HG03060 (cell line): Measurements from ENCODE around the gene ERN2.

Experiments used
- ATAC-seq: cut with Tn5 transposase; IDR thresholded peaks from one replicate; pipeline ENCODE4 v1.9.1; 2021; ENCODE audit warnings: low read depth, moderate number of reproducible peaks; ENCODE audit not compliant: unreplicated experiment

ERN2 gene

GRCh38 chr16:23690771-23691482 lies 22.1 kb downstream of the ERN2 start:
- ATAC-seq = no peak

GRCh38 chr16:23689442-23690187 lies 23.4 kb downstream of the ERN2 start:
- no peak for ATAC-seq

DNA sequence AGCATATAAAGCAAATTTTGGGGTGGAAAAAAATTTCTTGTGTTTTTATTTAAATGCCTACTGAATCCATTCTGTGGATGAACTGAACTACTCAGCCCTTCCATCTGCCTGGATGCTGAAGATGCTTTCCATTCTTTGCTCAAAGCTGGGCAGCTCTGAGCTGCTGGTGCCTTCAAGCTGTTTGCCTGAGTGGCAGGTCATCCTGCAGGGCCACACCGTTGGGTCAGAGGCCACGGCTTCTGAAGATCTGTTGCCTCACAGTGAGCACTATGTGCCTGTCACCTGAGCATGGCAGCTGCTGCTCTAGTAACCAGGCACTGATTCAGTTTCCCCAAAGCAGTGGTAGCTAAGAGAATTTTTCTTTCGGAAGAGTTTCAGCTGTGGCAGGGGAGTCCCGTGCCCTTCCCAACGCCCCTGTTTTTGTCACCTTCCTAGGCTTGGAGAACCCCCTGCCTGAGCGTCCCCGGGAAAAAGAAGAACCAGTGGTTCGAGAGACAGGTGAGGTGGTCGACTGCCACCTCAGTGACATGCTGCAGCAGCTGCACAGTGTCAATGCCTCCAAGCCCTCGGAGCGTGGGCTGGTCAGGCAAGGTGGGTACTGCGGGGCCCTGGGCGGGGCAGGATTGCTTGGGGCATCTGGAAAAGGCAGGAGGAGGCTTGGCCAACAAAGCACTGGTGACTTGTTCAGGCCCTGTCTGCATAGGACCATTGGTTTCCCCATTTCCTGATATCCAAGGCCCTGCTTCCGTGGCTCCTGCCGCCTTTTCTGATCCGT lies 25.8 kb downstream of the ERN2 start:
- ATAC-seq = no peak

DNA sequence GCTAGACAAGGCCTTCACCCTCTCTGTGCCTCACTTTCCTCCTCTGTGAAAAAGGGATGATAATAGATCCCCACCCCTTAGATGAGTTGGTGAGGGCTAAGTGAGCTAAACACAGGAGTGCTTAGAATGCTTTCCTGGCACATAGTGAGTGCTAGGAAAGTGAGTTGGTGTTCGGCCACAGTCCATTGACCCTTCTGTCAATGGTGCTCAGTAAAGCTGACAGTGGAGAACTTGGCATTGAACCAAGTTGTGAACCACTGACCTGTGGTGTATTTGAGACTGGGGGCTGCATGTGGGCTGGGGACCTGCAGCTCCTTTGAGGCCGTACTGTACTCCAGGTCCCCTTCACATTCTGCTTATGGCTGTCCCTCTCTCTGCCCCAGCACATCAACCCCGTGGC lies 29.5 kb downstream of the ERN2 start:
- ATAC-seq = no peak

DNA sequence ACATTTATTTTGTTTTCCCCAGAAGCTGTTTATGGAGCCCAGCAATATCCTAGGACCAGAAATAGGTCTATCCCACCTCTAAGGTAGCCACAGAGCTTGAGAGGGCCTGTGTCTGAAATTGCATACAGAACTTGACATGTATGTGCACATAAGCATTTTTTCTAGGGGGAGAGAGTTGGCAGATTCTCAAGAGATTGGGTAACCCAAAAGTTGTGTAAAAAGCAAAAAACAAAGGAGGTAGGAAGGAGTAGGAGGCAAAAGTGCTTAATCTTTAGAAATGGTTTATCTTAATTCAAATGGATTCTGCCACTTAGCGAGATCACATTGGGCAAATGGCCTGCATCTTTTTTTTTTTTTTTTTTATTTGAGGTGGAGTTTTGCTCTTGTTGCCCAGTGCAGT lies 30.8 kb downstream of the ERN2 start:
- ATAC-seq = no peak

- ATAC-seq = no peak
These were observed 33.1 kb downstream of the ERN2 start for GRCh38 chr16:23679986-23680336.

DNA sequence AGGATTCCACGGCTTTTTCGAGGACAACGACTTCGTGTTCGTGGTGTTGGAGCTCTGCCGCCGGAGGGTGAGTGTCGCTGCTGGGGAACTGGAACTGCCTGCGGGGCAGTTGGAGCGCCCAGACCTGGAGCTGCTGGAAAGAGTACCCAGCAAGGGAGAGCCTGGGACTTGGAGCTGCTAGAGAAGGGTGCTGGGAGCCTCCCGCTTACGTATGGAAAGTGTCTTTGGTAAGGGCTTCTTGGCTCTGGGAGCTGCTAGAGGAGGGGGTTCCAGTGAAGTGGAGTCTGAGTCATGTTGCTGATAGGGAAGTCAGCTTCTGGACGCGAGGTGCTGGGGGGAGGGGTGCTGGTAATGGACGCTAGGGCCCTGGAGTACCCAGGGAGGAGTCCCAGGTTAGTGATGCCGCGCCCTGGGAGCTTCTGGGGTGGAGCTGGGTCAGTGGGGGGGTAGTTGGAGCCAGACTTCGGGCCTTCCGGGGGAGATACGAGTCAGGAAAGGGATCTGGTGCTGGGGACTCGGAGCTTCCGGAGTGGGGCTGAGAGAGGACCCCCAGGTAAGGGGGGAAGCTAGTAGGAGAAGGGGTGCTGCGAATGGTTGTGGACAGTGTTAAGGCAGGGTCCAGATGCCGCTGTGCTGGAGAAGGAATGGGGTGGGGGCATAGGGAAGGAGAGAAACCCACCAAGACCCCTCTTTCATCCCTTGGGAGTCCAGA lies 33.6 kb downstream of the ERN2 start:
- no peak for ATAC-seq

DNA sequence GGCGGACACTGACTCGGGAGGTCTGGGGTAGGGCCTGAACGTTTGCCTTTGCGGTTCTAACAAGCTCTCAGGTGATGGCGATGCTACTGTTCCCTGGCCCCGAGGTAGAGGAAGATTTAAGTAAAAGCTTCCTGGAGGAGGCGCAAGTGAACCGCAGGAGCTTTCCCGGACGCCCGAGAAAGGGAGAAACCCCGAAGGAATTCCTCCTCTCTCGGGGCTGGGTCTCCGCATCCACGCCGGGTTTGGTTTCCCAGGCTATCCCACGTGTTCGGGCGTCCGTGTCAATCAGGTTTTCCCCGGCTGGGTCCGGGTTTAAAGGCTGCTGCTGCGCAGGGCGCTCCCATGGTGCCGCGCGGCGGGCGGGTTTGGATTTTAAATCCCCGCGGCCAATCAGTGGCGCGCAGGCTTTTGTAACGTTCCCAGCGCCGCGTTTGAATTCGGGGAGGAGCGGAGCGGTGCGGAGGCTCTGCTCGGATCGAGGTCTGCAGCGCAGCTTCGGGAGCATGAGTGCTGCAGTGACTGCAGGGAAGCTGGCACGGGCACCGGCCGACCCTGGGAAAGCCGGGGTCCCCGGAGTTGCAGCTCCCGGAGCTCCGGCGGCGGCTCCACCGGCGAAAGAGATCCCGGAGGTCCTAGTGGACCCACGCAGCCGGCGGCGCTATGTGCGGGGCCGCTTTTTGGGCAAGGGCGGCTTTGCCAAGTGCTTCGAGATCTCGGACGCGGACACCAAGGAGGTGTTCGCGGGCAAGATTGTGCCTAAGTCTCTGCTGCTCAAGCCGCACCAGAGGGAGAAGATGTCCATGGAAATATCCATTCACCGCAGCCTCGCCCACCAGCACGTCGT lies 34.4 kb downstream of the ERN2 start, which contains the start of gene PLK1:
Gene PLK1, plus strand, starts transcription at position 460 of the 844 bp plus-strand sequence. Its CDS starts 44 bp downstream, at position 504.
- ATAC-seq = no peak

- ATAC-seq = no peak
These were observed 36.0 kb downstream of the ERN2 start for GRCh38 chr16:23676924-23677480.

DNA sequence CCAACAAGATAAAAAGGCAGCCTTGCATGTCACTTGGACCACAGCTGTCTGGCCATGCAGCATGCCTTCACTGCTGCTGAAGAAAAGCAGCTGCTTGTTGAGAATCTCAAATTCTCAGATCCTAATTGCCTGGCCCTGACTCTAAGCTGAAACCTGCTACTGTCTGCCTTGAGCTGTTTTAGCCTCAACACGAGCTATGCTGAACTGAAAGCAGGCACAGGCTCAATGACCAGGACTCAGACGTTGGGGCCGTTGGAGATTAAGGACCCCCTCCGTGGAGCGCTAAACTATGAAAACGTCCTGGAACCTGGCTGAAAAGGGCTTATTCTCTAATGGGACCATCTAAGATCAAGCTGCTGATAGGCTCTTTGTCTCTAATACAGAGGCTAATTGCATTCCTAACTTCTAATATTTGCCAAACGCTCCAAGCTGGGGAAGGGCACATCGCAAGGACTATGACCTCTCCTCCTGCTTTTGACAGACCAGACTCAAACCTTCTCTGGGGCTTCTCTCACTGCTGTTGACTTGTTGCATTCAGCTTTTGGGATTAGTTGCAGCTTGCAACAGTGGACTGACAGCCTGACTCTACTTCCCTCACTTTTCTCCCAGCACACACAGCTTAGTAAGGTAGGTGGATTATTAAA lies 38.9 kb downstream of the ERN2 start:
- no peak for ATAC-seq

DNA sequence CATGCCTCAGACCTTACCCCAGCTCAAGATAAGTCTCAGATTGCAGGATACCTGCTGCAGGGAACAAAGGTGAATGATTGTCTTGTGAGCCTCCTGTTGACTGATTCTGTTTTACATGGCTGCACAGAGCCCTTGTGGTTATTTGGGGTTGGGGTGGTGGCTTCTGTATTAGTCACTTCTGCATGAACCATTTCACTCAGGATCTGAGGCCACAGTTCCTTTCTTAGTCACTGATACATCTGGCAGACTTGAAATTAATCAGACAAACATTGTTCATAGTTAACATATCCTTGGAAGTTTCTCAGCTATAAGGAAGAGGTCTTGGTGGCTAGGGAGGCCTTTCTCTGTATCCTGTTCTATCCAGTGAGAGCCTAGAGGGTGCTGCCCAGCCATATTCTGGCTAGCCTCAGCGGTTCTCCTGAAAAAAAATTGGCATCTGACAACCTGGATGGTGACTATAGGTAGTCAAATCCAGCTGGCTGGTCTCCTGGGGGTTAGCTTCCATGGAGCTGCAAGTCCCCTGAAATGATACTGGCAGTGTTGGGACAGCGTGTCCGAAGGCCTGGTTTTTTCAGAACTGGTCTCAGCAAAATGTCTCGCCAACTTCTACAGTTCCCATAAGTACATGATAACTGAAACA lies 42.8 kb downstream of the ERN2 start:
- peak; percentile 90 for ATAC-seq

DNA sequence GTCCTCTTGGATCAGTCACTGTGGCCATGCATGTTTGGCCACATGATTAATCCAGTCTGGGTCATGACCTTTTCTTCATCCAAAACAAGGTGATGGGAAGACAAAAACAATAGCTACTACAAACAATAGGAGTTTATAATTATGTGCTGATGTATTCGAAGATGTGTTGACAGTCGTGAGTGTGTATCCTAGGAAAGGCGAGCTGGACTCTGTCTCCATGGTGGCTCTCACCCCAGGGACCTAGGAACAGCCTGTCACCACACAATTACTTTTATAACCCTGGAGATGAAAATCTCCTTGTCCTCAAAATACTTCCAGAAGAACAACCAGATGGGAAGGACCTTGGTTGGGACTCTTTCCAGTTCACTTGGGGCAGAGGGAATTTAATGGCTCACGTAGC lies 44.1 kb downstream of the ERN2 start:
- ATAC-seq = no peak

DNA sequence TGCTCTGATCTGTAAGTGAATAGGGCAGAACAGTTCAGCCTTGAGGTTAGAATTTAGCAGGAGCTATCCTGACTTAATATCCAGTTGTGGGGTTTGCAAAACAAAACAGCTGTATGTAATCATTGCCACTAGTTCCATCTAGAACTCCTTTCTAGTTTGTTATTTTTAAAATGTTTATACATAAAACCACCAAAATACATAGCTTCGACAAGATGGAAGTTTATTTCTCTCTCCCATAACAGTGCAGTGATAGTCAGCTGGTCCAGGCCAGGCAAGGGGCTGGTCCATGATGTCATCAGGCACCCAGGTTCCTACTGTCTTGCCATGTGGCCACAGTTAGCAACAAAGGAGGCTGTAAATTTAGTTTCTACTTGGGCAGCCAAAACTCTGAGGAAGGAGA lies 44.8 kb downstream of the ERN2 start:
- no peak for ATAC-seq

DNA sequence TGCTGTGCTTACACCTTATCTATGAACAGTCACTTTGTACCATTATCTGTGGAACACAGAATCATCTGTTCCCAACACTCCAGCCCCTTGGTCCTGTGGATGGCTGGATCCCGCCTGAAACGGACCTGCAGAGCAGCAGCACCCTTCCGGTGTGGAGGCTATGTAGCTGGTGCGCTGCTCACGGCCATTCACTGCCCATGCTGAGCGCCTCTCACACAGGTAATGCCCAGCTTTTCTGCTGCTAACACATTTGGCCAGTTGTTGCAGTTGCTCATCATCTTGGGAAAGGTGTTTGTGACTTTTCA lies 45.7 kb downstream of the ERN2 start:
- ATAC-seq = no peak

DNA sequence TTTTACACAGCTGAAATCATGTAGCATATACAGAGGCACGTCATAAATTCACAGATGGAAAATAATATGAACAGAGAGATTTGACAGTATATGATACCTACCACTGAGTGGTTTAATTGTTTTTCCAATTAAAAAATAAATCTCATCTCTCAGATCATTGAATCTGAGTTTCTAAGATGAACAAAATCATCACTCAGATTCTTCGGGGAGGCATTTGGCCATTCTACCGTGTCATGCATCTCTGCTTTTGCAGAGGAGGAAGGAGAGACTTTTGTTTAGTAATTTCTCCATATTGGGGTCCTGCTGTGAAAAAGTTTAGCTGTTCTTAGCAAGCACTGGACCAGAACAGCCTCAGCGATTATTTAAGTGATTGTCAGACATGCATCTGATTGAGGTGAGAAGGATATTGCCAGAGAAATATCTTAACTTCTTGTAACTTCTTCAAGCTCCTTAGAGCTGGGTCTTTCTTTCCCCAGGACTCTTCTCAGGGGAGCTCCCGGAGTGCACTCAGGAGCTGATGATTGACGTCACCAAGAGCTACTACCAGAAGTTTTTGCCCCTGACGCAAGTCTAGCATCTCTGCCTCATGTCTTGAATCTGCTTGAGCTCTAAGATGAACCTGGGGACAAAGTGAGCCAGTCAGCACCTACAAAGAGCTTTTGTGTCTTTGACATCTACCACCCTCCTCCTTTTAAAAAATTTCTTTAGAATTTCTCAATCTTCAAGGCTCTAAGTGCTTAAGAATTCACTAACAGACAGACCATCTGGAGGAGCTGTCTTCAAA lies 46.3 kb downstream of the ERN2 start:
- ATAC-seq = no peak

GRCh38 chr16:23663918-23664317 lies 49.1 kb downstream of the ERN2 start:
- ATAC-seq = no peak

DNA sequence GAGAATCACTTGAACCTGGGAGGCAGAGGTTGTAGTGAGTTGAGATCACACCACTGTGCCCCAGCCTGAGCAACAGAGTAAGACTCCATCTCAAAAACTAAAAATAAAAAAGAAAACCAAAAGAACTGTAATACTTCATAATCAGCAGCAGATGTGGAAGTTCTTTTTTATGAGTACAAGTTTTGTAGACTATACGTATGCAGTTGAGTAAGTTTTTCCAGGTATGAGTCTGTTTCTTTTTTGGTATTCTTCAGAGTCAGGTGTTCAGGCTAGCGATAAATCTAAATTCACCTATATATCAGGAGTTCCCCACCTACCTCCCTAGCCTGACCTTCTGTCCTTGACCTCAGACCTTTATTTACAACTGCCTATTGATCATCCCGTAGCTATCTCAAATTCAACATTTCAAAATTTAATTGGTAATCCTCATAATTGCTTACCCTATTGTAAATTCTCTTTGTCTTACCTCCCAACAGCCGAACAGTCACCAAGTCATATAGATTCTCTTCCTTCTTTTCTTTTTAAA lies 61.0 kb downstream of the ERN2 start:
- ATAC-seq = no peak
